Fibroblast of mammary gland (primary cell): ENCODE data around the gene PMF1.

Experiments
- DNase-seq: peaks from one replicate; pipeline ENCODE4 v3.0.0-alpha.2; 2010; ENCODE audit warnings: low read depth
- H3K4me3 ChIP-seq: 2 replicates; pipeline ENCODE4 v1.5.1; 2011; ENCODE audit warnings: low read depth, mild to moderate bottlenecking, low read length, moderate library complexity; ENCODE audit not compliant: control insufficient read depth
- TF ChIP-seq, protein P1 (sequence below): conservative IDR thresholded peaks from 2 replicates; pipeline ENCODE4 v1.5.1; 2011; ENCODE audit warnings: low read depth, low read length, inconsistent platforms; ENCODE audit not compliant: control insufficient read depth, insufficient read depth

PMF1 gene

DNA sequence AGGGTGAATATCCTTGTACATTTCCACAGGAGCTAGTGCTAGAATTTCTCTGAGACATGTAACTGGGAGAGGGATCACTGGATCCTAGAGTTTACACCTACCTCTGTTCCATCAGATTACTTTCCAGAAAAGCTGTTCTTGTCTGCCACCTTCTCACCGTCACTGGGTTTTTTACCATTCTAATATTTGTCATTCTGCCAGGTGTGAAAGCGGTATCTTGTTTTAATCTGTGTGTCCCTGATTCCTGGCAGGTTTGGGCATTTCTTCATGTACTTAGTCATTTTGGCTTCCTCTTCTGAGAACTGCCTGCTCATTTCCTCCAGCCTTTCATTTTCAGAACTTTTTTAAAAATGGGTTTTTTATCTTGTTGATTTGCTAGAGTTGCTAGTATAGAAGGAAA lies 5.1 kb downstream of the PMF1 start:
- peak; percentile 63 for DNase-seq
- H3K4me3 ChIP-seq: no peak overlapping the region
- TF ChIP-seq, protein P1, sequence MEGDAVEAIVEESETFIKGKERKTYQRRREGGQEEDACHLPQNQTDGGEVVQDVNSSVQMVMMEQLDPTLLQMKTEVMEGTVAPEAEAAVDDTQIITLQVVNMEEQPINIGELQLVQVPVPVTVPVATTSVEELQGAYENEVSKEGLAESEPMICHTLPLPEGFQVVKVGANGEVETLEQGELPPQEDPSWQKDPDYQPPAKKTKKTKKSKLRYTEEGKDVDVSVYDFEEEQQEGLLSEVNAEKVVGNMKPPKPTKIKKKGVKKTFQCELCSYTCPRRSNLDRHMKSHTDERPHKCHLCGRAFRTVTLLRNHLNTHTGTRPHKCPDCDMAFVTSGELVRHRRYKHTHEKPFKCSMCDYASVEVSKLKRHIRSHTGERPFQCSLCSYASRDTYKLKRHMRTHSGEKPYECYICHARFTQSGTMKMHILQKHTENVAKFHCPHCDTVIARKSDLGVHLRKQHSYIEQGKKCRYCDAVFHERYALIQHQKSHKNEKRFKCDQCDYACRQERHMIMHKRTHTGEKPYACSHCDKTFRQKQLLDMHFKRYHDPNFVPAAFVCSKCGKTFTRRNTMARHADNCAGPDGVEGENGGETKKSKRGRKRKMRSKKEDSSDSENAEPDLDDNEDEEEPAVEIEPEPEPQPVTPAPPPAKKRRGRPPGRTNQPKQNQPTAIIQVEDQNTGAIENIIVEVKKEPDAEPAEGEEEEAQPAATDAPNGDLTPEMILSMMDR: no peak

DNA sequence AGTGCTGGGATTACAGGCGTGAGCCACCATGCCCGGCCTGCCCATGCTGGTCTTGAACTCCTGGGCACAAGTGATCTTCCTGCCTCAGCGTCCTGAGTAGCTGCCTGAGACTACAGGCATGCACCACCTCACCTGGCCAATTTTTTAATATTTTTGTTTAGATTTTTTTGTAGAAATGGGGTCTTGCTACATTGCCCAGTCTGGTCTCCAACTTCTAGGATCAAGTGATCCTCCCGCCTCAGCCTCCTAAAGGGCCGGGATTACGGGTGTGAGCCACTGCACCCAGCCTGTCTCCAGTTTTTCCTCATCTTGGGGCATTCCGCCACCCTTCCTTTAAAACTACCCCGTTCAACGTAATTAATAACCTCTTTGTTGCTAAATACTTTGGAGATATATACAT lies 7.4 kb downstream of the PMF1 start:
- no peak overlapping the region for H3K4me3 ChIP-seq
- DNase-seq: no peak
- TF ChIP-seq, protein P1: no peak

DNA sequence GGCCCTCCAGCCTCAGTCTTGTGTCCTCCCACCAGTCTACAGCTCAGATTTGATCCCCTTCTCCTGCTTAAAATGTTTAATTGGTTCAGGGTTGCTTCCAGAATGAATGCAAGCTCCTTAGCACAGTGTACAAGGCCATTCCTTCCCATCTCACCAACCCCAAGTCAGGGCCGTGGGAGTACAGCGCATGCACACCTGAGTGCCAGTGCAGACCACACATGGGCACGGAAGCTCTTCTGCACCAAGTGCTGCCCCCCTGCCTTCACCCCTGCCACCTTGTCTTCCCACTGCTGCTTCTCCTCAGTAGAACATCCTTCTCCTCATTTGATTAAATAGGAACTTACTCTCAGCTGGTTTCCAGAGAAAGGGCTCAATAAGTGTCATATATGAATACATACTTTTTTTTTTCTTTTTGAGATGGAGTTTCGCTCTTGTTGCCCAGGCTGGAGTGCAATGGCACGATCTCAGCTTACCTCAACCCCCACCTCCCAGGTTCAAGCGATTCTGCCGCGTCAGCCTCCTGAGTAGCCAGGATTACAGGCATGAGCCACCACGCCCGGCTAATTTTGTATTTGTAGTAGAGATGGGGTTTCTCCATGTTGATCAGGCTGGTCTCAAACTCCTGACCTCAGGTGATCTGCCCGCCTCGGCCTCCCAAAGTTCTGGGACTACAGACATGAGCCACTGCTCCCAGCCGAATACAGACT lies 9.3 kb downstream of the PMF1 start:
- TF ChIP-seq, protein P1: no peak
- H3K4me3 ChIP-seq: no peak overlapping the region
- no peak for DNase-seq

DNA sequence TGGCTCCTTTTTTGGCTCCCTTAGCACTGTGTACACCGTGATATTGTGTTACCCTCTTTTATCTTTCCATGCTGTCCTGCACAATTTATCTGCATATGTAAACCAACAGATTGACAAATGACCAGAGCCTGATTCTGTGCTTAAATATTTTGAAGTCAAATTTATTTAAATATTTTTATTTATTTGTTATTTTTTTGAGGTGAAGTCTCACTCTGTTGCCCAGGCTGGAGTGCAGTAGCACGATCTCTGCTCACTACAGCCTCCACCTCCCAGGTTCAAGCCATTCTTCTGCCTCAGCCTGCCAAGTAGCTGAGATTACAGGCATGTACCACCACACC lies 12.8 kb downstream of the PMF1 start:
- TF ChIP-seq, protein P1: no peak
- no peak overlapping the region for H3K4me3 ChIP-seq

DNA sequence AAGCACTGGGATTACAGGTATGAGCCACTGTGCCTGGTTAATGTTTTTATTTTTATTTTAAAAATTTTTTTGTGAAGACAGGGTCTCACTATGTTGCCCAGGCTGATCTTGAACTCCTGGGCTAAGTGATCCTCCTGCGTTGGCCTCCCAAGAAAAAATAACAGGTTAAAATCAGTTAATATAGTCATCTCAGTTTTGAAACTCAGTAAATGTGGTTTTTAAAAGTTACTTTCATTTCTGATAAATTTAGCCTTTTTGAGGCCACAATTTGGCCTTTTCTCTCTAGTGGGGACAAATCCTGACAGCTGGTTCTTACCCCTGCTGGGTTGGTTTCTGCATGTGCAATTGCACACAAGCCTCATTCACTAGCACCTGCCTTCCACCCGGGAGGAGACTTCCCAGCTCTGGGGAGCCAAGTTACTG lies 13.3 kb downstream of the PMF1 start:
- no peak for DNase-seq
- no peak overlapping the region for H3K4me3 ChIP-seq
- TF ChIP-seq, protein P1: no peak

More for the DNA sequence above, 12.8 kb downstream of the PMF1 start:
- no peak for DNase-seq

DNA sequence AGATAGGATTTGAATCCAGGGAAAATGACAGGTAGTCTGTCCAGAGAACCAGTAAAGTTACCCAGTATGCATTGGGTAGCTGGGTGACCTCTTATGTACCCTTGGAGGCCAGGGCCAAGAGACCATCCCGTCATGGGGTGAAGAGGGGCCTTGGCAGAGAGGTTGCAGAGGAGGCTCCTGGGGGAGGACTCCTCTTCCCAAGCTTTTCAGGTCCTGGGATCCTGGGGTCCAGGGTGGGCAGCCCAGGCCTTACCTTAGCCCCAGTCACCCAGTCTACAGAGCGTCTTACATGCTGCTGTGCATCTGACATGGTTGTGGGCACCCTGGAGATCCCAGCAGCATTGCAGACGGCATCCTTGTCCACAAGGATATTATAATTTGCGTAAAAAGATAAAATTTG lies 14.0 kb downstream of the PMF1 start:
- H3K4me3 ChIP-seq: no peak overlapping the region
- DNase-seq: no peak
- TF ChIP-seq, protein P1: no peak

DNA sequence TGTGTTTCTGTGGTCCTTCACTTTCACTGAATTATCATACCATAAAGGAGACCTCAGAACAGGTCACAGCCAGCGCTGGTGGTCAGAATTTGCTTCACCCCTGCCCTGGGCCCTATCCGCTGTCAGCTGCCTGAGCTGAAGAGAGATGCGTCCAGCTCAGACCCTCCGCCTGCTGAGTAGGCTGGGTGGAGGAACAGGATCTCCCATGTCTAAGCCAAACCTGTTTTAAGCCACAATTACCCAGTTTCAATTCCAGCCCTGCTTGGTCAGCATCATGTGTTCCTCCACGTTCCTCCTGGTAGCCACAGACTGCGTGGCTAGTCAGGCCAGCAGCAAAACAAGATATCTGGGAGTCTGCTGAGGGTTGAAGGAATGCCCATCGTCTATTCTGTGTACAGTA lies 15.7 kb downstream of the PMF1 start:
- no peak for DNase-seq
- H3K4me3 ChIP-seq: no peak overlapping the region
- TF ChIP-seq, protein P1: no peak
